BJ (cell line): ENCODE data around the gene TRAPPC12. TPM values are rescaled to one million over a fixed set of nuclear protein-coding genes. Genes with fewer than 3 reads are reported as not detected.
"Not testable (repeated sequence)": the region's sequence is repeated elsewhere in the genome, so short reads cannot be mapped to it uniquely, and the experiment has no call there.

Source experiments
- CTCF ChIA-PET: fragments of 350-600 bp; formaldehyde crosslinking; extraction: SDS; loops from one replicate; lab custom pipeline; 2021; ENCODE audit warnings: antibody characterized with exemption, inconsistent platforms; lab: Yijun Ruan, JAX
- POLR2A ChIA-PET: fragments of 300-600 bp; sonication (Branson Sonifier 250); formaldehyde crosslinking; extraction: SDS; loops from one replicate; lab custom pipeline; 2021; ENCODE audit warnings: antibody characterized with exemption; lab: Charles Lee
- DNase-seq: peaks from one replicate; pipeline ENCODE4 v3.0.0-alpha.2; 2011; ENCODE audit warnings: low read depth
- H3K27me3 ChIP-seq: 2 replicates; pipeline ENCODE4 v1.6.0; 2011; ENCODE audit warnings: low read length; ENCODE audit not compliant: control insufficient read depth, insufficient read depth
- H3K36me3 ChIP-seq: 2 replicates; pipeline ENCODE4 v1.5.1; 2011; ENCODE audit warnings: low read length; ENCODE audit not compliant: control insufficient read depth, insufficient read depth
- H3K4me3 ChIP-seq: 2 replicates; pipeline ENCODE4 v1.5.1; 2011; ENCODE audit warnings: low read depth, mild to moderate bottlenecking, control low read depth, low read length
- polyA plus RNA-seq: library from polyadenylated mRNA; depleted of rRNA; stranded (reverse); fragments of >200 nt; gene quantifications from 2 replicates; pipeline ENCODE4 v1.2.3, GENCODE V29; 2011
- TF ChIP-seq, protein P1 (sequence below): IDR thresholded peaks from 2 replicates; pipeline ENCODE4 v1.5.1; 2011; ENCODE audit warnings: low read depth, mild to moderate bottlenecking, control low read depth, inconsistent platforms, low read length, moderate library complexity; ENCODE audit not compliant: insufficient read depth

TRAPPC12 gene
- polyA plus RNA-seq, 1 experiment, result 57.8 TPM

DNA sequence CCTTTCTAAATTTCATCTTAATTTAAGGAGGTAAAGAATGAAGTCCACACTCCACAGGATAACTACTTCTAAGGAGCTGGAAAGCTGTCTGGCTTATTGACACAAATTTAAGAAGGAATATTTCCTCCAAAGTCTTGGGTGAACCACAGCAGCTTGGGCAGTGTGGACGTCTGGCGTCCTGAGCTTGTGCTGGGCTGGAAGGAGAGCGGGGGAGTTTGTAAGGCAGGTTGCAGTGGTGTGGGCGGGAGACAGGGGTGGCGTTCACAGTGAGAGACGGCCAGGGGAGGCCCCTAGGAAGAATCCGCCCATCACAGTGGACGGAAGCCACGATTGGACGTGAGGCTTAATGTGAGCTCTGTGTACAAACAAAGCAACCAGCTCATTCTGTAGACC, 114.1 kb downstream of the TRAPPC12 start:
- POLR2A ChIA-PET, result no interaction called here
- TF ChIP-seq, protein P1, sequence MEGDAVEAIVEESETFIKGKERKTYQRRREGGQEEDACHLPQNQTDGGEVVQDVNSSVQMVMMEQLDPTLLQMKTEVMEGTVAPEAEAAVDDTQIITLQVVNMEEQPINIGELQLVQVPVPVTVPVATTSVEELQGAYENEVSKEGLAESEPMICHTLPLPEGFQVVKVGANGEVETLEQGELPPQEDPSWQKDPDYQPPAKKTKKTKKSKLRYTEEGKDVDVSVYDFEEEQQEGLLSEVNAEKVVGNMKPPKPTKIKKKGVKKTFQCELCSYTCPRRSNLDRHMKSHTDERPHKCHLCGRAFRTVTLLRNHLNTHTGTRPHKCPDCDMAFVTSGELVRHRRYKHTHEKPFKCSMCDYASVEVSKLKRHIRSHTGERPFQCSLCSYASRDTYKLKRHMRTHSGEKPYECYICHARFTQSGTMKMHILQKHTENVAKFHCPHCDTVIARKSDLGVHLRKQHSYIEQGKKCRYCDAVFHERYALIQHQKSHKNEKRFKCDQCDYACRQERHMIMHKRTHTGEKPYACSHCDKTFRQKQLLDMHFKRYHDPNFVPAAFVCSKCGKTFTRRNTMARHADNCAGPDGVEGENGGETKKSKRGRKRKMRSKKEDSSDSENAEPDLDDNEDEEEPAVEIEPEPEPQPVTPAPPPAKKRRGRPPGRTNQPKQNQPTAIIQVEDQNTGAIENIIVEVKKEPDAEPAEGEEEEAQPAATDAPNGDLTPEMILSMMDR, result no peak
- Histone ChIP-seq H3K27me3 (no peaks in the 10 kb centered on the region), H3K36me3 (0 out of 2 replicates have a peak, but pooled peaks cover 4% of the 10 kb centered on the region), H3K4me3 (no peak overlapping the region)
- no peak for DNase-seq
- CTCF ChIA-PET, result interaction anchor here (0.9 kb wide), 1 partner anchor 45 kb away, joined by 3 read pairs; no protein-coding TSS in a partner anchor

DNA sequence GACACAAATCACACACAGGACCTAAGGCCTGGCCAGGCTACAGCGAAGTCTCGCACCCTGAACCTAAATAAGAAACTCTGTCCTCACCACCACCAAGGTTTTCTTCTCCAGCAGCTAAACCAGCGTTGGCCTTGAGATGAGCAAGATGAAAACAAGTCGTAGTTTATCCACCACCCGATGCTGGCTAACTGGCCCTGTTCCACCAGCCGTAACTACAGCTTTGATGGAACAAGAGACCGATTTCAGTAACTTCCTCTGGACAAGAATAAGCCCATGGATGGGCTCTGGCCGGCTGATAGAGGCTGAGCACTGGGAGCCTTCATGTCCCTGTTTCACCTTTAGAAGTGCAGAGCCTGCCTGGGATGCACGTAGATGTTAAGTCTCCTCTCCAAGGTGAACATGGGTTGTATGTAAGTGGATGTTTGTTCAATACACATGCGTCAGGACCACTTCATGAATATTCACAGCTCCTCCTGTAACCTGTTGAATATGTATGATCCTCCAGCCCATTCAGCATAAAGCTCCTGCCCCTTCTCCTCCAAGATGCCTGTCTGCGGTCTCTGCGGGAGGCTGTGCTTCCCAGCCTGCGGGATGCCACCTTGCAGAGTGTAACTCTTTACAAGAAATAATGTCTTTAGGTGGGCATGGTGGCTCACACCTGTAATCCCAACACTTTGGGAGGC, 115.6 kb downstream of the TRAPPC12 start:
- no peak overlapping the region for H3K4me3 ChIP-seq
- TF ChIP-seq, protein P1, result no peak
- H3K36me3 ChIP-seq, result peaks cover 7% of the 10 kb centered on the region
- no peaks in the 10 kb centered on the region for H3K27me3 ChIP-seq
- ChIA-PET CTCF (no interaction called here), POLR2A (no interaction called here)
- no peak for DNase-seq

DNA sequence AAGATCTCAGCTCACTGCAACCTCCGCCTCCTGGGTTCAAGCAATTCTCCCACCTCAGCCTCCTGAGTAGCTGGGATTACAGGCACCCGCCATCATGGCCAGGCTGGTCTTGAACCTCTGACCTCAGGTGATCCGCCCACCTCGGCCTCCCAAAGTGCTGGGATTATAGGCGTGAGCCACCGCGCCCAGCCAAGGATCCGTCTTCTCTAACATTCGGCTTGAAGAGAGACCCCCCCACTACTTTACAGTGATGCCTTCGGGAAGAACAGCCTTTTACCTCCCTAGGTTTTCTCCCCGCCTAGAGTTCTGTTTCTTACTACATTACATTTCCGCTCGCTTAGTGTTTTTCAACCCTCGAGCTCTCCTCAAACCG, 117.2 kb downstream of the TRAPPC12 start:
- H3K27me3 ChIP-seq, DNase-seq, POLR2A ChIA-PET, H3K4me3 ChIP-seq: not testable (repeated sequence)
- CTCF ChIA-PET, result interaction anchor here (1.5 kb wide), 1 partner anchor 35 kb away, joined by 4 read pairs; no protein-coding TSS in a partner anchor
- peaks cover 12% of the 10 kb centered on the region for H3K36me3 ChIP-seq

DNA sequence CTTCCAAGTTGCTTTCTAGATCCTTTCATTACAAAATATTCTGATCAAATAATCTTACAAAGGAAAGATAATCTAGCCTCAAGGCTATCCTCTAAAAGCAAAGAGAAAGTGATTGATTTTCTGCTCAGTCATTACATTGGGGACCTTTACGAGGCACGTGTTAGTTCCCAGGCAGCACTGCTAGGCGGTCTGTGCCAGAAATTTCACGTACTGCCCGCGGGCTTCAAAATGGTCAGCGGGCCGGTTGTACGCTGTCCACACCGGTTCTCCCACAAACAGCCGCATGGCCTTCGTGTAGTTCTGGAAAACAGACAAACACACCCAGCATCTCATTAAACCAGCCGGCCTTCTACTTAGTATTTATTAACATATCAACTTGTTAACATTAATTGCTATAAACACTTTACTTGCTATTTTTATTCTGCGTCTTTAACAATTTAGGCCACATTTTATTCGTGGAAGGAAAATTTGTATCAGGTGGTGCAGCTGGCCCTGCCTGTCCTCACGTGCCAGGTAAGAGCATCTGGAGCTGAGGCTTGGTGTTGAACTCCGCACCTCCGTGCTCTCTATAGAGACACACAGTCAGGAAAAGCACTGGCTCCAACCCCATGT, 119.4 kb downstream of the TRAPPC12 start:
- no peaks in the 10 kb centered on the region for H3K27me3 ChIP-seq
- ChIA-PET CTCF (no interaction called here), POLR2A (no interaction called here)
- H3K4me3 ChIP-seq, result no peak overlapping the region
- H3K36me3 ChIP-seq, result peaks cover 14% of the 10 kb centered on the region
- TF ChIP-seq, protein P1, result no peak
- DNase-seq, result no peak

DNA sequence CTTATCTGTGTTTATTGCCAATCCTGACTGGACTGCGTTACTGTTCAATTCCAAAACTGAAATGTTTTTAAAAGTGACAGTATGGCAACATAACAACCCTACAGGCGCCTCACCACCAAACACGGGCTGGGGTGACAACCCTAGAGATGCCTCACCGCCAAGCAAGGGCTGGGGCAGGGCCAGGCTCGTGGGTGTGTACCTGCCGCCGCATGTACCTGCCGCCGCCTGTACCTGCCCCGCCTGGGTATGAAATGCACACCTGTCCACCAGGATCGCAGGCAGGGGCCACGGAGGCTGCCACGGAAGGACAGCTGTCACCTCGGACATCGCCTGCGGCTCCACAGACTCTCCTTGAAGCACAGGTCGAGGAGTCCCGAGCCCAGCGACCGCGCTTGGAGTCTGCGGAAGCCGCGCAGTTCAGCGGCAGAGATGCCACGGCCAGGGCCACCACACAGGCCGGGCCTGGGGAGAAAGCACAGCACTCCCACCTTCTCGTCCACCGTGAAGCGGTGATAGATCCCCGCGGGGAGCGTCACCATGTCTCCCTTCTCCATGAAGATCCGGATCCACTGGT, 120.9 kb downstream of the TRAPPC12 start:
- no peak for DNase-seq
- CTCF ChIA-PET, result no interaction called here
- TF ChIP-seq, protein P1, result no peak

More for the DNA sequence above, 120.9 kb downstream of the TRAPPC12 start:
- peaks cover 14% of the 10 kb centered on the region for H3K36me3 ChIP-seq
- no peak overlapping the region for H3K4me3 ChIP-seq
- POLR2A ChIA-PET, result no interaction called here
- H3K27me3 ChIP-seq, result no peaks in the 10 kb centered on the region
